HCT116 (cell line): ENCODE results near the gene HBM. TPM values are rescaled to one million over a fixed set of nuclear protein-coding genes. Genes with fewer than 3 reads are reported as not detected.
"Not testable (repeated sequence)": the region's sequence is repeated elsewhere in the genome, so short reads cannot be mapped to it uniquely, and the experiment has no call there.

ENCODE experiments used
- ATAC-seq: fragments of 200-7000 bp; cut with Tn5 transposase; 2 replicates; pipeline ENCODE4 v1.9.1; 2020; ENCODE audit warnings: mild to moderate bottlenecking, moderate library complexity
- BruUV-seq: library from RNA; stranded (reverse); fragments of 400-500 nt; replicated peaks from 2 replicates; lab custom pipeline; 2021; lab: Mats Ljungman, UMichigan
- CTCF ChIA-PET: fragments of 300-600 bp; sonication (Branson Sonifier 250); formaldehyde crosslinking; loops from one replicate; lab custom pipeline; 2021; ENCODE audit warnings: antibody characterized with exemption; lab: Charles Lee
- POLR2A ChIA-PET: fragments of 300-600, 350-600 bp; sonication (Branson Sonifier 250); formaldehyde crosslinking; loops from one replicate; lab custom pipeline; 2021; ENCODE audit warnings: antibody characterized with exemption; lab: Charles Lee
- RAD21 ChIA-PET, 2 experiments: fragments of 300-600 bp; sonication (Branson Sonifier 250); formaldehyde crosslinking; loops; one replicate each; lab custom pipeline; 2023; ENCODE audit warnings: low total read pairs in 2 of 2; ENCODE audit not compliant: uncharacterized antibody in 2 of 2, unreplicated experiment in 2 of 2, low non-redundant PET in 1 of 2; lab: Charles Lee
- DNase-seq: peaks from one replicate; pipeline ENCODE4 v3.0.0-alpha.2; 2010; ENCODE audit warnings: low read depth, low spot score
- H2AFZ ChIP-seq: fragments of 200-600 bp; shearing (Covaris generic), sonication (generic); 2 replicates; pipeline ENCODE4 v1.6.1; 2017; ENCODE audit warnings: low read depth, mixed run types, mixed read lengths, antibody characterized with exemption, low read length; ENCODE audit not compliant: poor library complexity, severe bottlenecking
- H3K27ac ChIP-seq: 2 replicates; pipeline ENCODE4 v1.5.1; 2012; ENCODE audit warnings: low read depth, low read length
- H3K27me3 ChIP-seq: fragments of 200-600 bp; sonication (generic); 2 replicates; pipeline ENCODE4 v1.6.1; 2016; ENCODE audit warnings: mixed run types, low read length, mixed read lengths; ENCODE audit not compliant: insufficient read depth
- H3K36me3 ChIP-seq, 2 experiments: fragments of 200-500 bp in 1 of 2; fragments of 200-600 bp in 1 of 2; sonication (Bioruptor generic) in 1 of 2; sonication (generic) in 1 of 2; 2 replicates each; pipeline versions ENCODE4 v1.5.1 to v1.6.1; 2014 to 2016; ENCODE audit warnings: low read length in 2 of 2, inconsistent platforms in 1 of 2, mixed read lengths in 1 of 2, mixed run types in 1 of 2; ENCODE audit not compliant: insufficient read depth in 2 of 2, control insufficient read depth in 1 of 2
- H3K4me1 ChIP-seq, 2 experiments: fragments of 200-600 bp in 1 of 2; sonication (generic) in 1 of 2; 2 replicates each; pipeline versions ENCODE4 v1.5.1 to v1.6.1; 2012 to 2017; ENCODE audit warnings: low read length in 2 of 2, inconsistent platforms in 1 of 2, mild to moderate bottlenecking in 1 of 2, mixed read lengths in 1 of 2, mixed run types in 1 of 2, moderate library complexity in 1 of 2; ENCODE audit not compliant: insufficient read depth in 2 of 2, control insufficient read depth in 1 of 2
- H3K4me2 ChIP-seq: fragments of 200-600 bp; sonication (generic); 2 replicates; pipeline ENCODE4 v1.6.1; 2017; ENCODE audit warnings: mixed run types, low read length, mixed read lengths
- H3K4me3 ChIP-seq, 2 experiments: fragments of 200-600 bp in 1 of 2; sonication (generic) in 1 of 2; replicated peaks in 1 of 2; 2 replicates each; pipeline ENCODE4 v1.5.1; 2011 to 2016; ENCODE audit warnings: low read length in 2 of 2, control low read depth in 1 of 2, low read depth in 1 of 2, mild to moderate bottlenecking in 1 of 2, mixed read lengths in 1 of 2, mixed run types in 1 of 2
- H3K79me2 ChIP-seq: fragments of 200-600 bp; sonication (generic); 2 replicates; pipeline ENCODE4 v1.6.1; 2017; ENCODE audit warnings: mild to moderate bottlenecking, mixed run types, low read length, moderate library complexity, mixed read lengths; ENCODE audit not compliant: insufficient read depth
- H3K9ac ChIP-seq: fragments of 200-600 bp; sonication (generic); 2 replicates; pipeline ENCODE4 v1.6.1; 2016; ENCODE audit warnings: low read length, mixed read lengths
- H3K9me2 ChIP-seq: fragments of 200-600 bp; sonication (generic), shearing (Covaris generic); 2 replicates; pipeline ENCODE4 v1.6.1; 2017; ENCODE audit warnings: mixed run types, mild to moderate bottlenecking, moderate library complexity; ENCODE audit not compliant: insufficient read depth
- H3K9me3 ChIP-seq, 2 experiments: fragments of 200-500 bp in 1 of 2; fragments of 200-600 bp in 1 of 2; sonication (Bioruptor generic) in 1 of 2; sonication (generic) in 1 of 2; 2 replicates each; pipeline ENCODE4 v1.6.1; 2014 to 2017; ENCODE audit warnings: low read length in 2 of 2, mixed read lengths in 2 of 2, inconsistent platforms in 1 of 2, low read depth in 1 of 2, mild to moderate bottlenecking in 1 of 2, mixed run types in 1 of 2, moderate library complexity in 1 of 2; ENCODE audit not compliant: control insufficient read depth in 1 of 2, insufficient read depth in 1 of 2
- H4K20me1 ChIP-seq: fragments of 200-600 bp; sonication (generic), shearing (Covaris generic); 2 replicates; pipeline ENCODE4 v1.6.1; 2017; ENCODE audit warnings: mixed run types, mild to moderate bottlenecking, moderate library complexity; ENCODE audit not compliant: insufficient read depth
- REST ChIP-seq: IDR thresholded peaks from 2 replicates; pipeline ENCODE4 v1.6.1; 2012; ENCODE audit warnings: low read depth
- intact Hi-C: fragments of 100-400 bp; cut with micrococcal nuclease; formaldehyde crosslinking; loops from 2 replicates; pipeline ENCODE4 v1.10.0; 2022
- total RNA-seq: library from RNA; stranded (reverse); gene quantifications from one replicate; pipeline ENCODE4 v1.2.1, GENCODE V29; 2021; ENCODE audit not compliant: unreplicated experiment

Gene HBM
- total RNA-seq, 1 experiment from 2014 or later: not detected

- H3K79me2 ChIP-seq, H3K9me2 ChIP-seq, H3K4me3 ChIP-seq, H3K9me3 ChIP-seq, intact Hi-C loops, POLR2A ChIA-PET, RAD21 ChIA-PET, H3K9ac ChIP-seq, H3K27me3 ChIP-seq, H3K4me2 ChIP-seq, BruUV-seq, H4K20me1 ChIP-seq, H3K27ac ChIP-seq, DNase-seq, CTCF ChIA-PET, H3K36me3 ChIP-seq, ATAC-seq, H2AFZ ChIP-seq: not testable (repeated sequence)
- H3K4me1 ChIP-seq: peaks cover 0 to 15% of the 10 kb centered on the region in 2 experiments; a peak in 2 of 4 replicates
- peak; percentile 30 for TF ChIP-seq REST
Observed at GRCh38 chr16:173928-174769, 8.4 kb downstream of the HBM start.
